GM19467 (cell line): ENCODE measurements around the gene KHDC1.
"Not testable (repeated sequence)": the region's sequence is repeated elsewhere in the genome, so short reads cannot be mapped to it uniquely, and the experiment has no call there.

Experiments
- ATAC-seq: cut with Tn5 transposase; IDR thresholded peaks from one replicate; pipeline ENCODE4 v1.9.1; 2021; ENCODE audit warnings: mild to moderate bottlenecking, moderate library complexity; ENCODE audit not compliant: unreplicated experiment

Gene KHDC1, protein sequence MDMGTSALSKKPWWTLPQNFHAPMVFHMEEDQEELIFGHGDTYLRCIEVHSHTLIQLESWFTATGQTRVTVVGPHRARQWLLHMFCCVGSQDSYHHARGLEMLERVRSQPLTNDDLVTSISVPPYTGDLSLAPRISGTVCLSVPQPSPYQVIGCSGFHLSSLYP

DNA sequence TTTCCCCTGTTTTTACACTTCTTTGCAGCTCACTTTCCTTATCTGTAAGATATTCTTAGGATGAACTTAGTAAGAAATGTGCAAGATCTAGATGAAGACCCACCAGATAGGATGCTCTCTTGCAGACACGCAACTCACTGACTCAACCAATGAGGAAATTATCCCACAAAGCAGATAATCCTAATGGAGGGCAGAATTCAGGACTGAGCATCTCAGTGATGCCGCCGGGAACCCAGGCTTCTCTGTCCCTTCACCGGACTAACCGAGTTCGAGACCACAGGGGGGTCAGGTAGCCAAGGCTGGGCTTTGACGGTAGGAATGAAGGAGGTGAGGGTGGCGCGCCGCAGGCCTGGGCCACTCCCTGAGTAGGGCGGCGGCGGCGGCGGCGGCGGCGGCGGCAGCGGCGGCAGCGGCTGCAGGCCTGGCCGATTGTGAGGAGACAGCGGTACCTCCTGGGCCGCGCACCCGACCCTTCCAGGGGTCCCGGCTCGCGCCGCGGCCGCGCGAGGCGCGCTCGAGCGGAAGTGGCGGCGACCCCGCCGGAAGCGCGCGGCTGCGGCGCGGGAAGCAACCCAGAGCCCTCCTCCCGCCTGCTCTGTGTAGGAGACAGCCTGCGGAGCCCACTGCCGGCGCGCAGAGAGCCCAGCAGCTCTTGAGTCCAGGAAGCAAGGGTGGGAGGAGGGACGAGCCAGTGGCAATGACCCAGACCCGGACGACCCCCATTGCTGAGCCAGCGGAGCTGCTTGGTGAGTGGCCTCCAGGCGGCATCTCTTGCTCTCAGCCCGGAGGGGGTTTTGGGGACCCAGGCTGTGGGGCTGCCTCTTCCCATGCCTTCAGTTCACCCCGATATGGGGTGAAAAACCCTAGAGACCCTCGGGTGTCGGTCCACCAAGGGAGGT lies at the start of gene KHDC1:
TSS of gene KHDC1 (minus strand) at position 526 of the 899 bp plus-strand sequence. CDS start 20,679 bp downstream, outside the sequence.
- peak; percentile 93 for ATAC-seq

- ATAC-seq: not testable (repeated sequence)
Observed at GRCh38 chr6:73310503-73310845, 47.5 kb upstream of the KHDC1 start.

GRCh38 chr6:73309785-73310502 lies 46.9 kb upstream of the KHDC1 start:
- peak; percentile 97 for ATAC-seq

DNA sequence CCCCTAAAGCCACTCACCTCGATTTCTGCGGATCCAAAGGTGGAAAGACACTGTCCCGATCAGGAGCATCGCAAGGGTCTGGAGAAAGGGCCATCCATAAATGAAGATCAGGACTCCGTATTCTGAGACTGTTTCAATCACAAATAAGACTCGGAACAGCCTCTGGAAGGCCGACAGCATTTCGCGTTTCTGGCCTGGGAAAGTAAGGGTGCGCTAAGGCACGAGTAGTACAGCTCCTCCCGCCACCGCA lies 46.5 kb upstream of the KHDC1 start:
- no peak for ATAC-seq

GRCh38 chr6:73308712-73309534 lies 45.9 kb upstream of the KHDC1 start:
- ATAC-seq: no peak

GRCh38 chr6:73303773-73304172 lies 40.8 kb upstream of the KHDC1 start:
- ATAC-seq: not testable (repeated sequence)

DNA sequence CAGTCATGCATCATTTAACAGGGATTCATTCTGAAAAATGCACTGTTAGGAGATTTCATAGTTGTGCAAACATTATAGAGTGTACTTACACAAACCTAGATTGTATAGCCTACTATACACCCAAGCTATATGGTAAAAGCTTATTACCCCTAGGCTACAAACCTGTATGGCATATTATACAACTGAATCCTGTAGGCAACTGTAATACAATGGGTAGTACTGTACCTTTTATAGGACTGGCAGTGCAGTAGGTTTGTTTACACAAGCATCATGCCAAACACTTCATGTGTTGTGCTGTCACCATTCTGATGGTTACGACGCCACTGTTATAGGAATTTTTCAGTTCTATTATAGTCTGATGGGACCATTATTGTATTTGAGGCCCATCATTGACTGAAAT lies 39.3 kb upstream of the KHDC1 start:
- no peak for ATAC-seq

DNA sequence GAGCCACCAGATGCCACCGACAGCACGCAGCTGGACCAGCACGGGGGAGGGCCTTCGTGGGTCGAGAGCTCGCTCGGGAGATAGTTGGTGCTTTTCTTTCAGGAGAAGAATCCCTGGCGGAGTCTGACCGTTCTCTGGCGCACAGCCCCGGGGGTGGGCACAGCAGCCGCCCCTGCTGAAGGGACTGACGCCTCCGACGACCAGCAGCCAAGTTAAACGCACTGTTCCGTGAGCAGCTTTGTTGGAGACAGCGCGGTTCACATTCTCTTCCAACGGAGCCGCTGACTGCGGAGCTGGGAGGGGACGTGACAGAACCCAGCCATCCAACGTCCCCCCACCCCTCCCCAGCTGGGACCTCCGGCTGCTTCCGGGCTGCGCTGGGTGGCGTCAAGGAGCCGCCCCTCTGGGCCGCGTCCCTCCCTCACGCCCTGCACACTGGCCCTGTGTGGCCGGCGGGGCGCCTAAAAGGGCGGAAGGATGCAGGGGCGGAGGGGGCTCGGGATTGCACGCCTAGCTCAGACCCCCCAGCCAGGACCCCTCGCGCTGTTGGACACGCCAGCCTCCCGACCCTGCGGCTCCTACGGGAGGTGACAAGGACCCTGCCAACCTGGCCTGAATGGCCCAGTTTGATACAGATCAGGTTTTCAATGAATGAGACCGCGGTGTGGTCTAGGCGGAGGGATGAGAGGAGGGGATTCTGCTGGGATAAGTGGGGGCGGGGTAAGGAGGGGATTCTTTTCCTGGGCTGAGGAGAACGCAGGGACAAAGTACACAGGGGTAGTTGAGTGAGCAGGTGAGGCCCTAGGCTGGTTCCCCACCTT lies 36.4 kb upstream of the KHDC1 start:
- ATAC-seq: no peak

GRCh38 chr6:73293331-73293730 lies 30.3 kb upstream of the KHDC1 start:
- ATAC-seq: no peak

DNA sequence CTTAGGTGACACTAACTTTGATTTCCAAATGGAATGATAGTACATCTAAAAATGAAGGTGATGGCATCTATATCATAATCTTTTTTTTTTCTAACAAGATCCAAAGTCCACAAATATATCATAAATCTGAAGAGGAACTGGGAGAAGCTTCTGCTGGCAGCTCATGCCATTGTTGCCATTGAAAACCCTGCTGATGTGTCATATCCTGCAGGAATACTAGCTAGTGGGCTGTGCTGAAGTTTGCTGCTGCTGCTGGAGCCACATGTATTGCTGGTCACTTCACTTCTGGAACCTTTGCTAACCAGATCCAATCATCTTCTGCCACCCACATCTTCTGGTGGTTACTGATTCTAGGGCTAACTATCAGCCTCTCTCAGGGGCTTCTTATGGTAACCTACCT lies 27.4 kb upstream of the KHDC1 start:
- ATAC-seq: no peak

DNA sequence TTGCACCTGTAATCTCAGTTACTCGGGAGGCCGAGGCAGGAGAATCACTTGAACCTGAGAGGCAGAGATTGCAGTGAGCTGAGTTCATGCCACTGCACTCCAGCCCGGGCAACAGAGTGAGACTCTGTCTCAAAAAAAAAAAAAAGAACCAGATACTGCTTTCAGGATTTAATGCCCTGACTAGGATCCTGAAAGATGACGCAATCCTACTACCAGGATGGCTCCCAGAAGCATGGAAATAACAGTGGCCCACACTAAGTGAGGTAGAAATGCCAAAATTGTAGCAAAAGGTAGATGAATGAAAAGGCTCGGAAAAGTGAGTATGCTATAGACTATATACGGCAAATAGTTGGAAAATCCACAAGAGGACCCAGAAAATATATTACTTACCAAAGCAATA lies 23.8 kb upstream of the KHDC1 start:
- no peak for ATAC-seq

GRCh38 chr6:73285674-73286283 lies 22.8 kb upstream of the KHDC1 start:
- no peak for ATAC-seq

DNA sequence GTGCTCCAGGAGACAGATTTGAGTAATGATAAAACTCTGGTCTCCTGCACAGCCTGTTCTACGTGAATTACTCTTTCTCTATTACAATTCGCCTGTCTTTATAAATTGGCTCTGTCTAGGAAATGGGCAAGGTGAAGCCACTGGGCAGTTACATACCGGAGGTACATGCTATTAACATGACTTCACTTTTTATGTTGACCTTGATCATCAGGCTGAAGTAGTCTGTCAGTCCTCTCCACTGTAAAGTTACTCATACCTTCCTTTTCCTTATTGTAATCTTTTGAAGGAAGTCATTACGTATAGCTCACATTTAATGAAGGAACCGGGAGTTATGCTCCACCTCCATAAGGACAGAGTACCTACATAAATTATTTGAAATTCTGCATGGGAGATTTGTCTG lies 19.9 kb upstream of the KHDC1 start:
- no peak for ATAC-seq

GRCh38 chr6:73281684-73282083 lies 18.7 kb upstream of the KHDC1 start:
- not testable (repeated sequence) for ATAC-seq

DNA sequence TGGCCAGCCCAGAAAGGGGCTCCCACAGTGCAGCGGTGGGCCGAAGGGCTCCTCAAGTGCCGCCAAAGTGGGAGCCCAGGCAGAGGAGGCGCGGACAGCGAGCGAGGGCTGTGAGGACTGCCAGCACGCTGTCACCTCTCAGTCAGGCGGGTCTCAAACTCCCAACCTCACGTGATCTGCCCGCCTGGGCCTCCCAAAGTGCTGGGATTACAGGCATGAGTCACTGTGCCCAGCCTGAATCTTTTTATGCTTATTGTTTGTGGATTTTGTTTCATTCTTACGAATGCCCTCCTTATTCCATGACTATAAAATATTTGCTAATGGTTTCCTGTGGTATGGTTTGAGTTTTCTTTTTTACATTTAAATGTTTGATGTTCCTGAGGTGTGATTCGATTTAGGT lies 6.3 kb upstream of the KHDC1 start:
- ATAC-seq: not testable (repeated sequence)

- not testable (repeated sequence) for ATAC-seq
Observed at GRCh38 chr6:73268896-73269295, 5.9 kb upstream of the KHDC1 start.

GRCh38 chr6:73264446-73264845 lies 1.4 kb upstream of the KHDC1 start:
- ATAC-seq: no peak

DNA sequence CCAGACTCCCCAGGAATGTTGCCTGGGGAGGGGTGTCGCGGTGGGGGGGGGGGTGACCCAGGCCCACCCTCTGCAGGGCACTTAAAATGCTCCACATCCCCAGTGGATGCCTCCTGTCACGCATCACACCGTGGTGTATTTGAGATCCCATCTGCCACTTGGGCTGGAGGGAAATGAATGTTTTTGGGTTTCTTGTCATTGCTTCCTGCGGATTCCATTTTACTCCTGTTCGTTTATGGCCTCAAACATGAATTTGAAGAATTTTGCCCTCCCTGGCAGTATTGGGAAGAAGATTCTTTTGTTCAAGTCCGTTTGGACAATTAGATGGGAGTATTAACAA lies 544 bp upstream of the KHDC1 start:
- peak; percentile 4 for ATAC-seq

DNA sequence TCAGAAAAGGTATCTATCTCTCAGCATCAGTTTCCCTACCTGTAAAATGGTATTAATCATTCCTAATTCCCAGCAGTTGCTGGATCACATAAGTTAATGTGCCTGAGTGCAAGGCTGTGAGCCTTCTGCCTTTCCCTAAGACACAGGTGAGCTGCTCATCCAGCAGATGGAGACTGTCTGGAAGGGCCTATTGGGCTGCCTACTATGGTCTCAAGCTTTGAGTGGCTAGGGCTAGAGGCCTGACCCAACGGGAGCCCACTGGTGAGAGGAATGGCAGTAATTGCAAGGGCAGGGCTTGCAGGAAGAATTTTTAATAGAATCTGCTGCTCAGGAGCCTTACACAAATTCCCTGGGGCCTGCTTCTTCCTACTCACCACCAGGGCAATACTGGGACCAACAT lies 4.3 kb downstream of the KHDC1 start:
- no peak for ATAC-seq

DNA sequence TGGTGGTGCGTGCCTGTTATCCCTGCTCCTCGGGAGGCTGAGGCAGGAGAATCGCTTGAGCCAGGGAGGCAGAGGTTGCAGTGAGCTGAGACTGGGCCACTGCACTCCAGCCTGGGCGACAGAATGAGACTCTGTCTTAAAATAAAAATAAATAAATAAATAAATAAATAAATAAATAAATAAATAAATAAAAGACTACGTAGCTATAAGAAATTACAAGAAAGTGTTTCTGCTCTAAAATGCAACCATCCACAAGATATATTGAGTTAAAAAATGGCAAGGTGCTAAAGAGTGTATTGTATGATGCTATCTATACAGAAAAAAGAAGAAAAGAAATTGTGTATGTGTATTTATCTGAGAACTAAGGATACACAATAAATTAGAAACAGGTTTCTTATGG lies 8.7 kb downstream of the KHDC1 start:
- not testable (repeated sequence) for ATAC-seq
